Suprapubic skin (tissue), 4 donors: ENCODE data around the gene KCTD1.

ENCODE experiments used
- CTCF ChIP-seq, 2 donors: fragments of 200-600 bp in 1 of 2; fragments of 450-650 bp in 1 of 2; sonication (generic) in 1 of 2; IDR thresholded peaks; one replicate each; pipeline ENCODE4 v1.5.1; 2016 to 2019; ENCODE audit warnings: antibody characterized with exemption in 2 of 2, mild to moderate bottlenecking in 1 of 2, moderate library complexity in 1 of 2
- POLR2A ChIP-seq, 2 donors: fragments of 450-650 bp; IDR thresholded peaks; one replicate each; pipeline ENCODE4 v1.6.1; 2017; ENCODE audit warnings: antibody characterized with exemption in 2 of 2, mild to moderate bottlenecking in 2 of 2, moderate library complexity in 2 of 2
- POLR2AphosphoS5 ChIP-seq, 3 donors: sonication (generic); formaldehyde crosslinking; IDR thresholded peaks; one replicate each; pipeline ENCODE4 v1.6.1; 2017; ENCODE audit warnings: antibody characterized with exemption in 3 of 3

- TF ChIP-seq CTCF (IDR thresholded peaks at IDR 0.05) (no peak), POLR2AphosphoS5 (IDR thresholded peaks at IDR 0.05) (no peak), POLR2A (IDR thresholded peaks at IDR 0.05) (no peak)
Observed at GRCh38 chr18:26448714-26449159, 99.6 kb downstream of the KCTD1 start.
